ENCODE data around the gene CBFA2T3.

- no peak for TF ChIP-seq FOXM1 (IDR thresholded peaks at IDR 0.05; ENCODE audit: borderline replicate concordance, low read depth)
- no peak for TF ChIP-seq TAF1 (IDR thresholded peaks at IDR 0.05; ENCODE audit: low read depth)
- no peak for TF ChIP-seq RAD21 (IDR thresholded peaks at IDR 0.05; ENCODE audit: low read depth)
- no peak for TF ChIP-seq EGR1 (IDR thresholded peaks at IDR 0.05)
Observed at GRCh38 chr16:88884569-88885271, 92.3 kb downstream of the CBFA2T3 start.
